Bronchial epithelial cell (primary cell): ENCODE results near the gene DIAPH3. TPM values are rescaled to one million over a fixed set of nuclear protein-coding genes. Genes with fewer than 3 reads are reported as not detected.
A peak's percentile ranks its signal among the peaks of the same experiment; 100 is the strongest.

Experiments used
- DNase-seq: peaks from one replicate; pipeline ENCODE4 v3.0.0-alpha.2; 2010; ENCODE audit warnings: low read depth
- FAIRE-seq: peaks from 2 replicates; lab custom pipeline; 2011; peaks lifted over from hg19 to GRCh38; lab: Jason Lieb, UNC
- H3K27me3 ChIP-seq: 2 replicates; pipeline ENCODE4 v1.5.1; 2011; ENCODE audit warnings: low read length; ENCODE audit not compliant: control insufficient read depth, insufficient read depth
- H3K36me3 ChIP-seq: 2 replicates; pipeline ENCODE4 v1.5.1; 2011; ENCODE audit warnings: low read length; ENCODE audit not compliant: control insufficient read depth, insufficient read depth
- H3K4me3 ChIP-seq: 2 replicates; pipeline ENCODE4 v1.5.1; 2011; ENCODE audit warnings: mild to moderate bottlenecking, low read depth, low read length, control low read depth
- CTCF ChIP-seq: IDR thresholded peaks from 2 replicates; pipeline ENCODE4 v1.5.1; 2011; ENCODE audit warnings: mild to moderate bottlenecking, moderate library complexity, low read length, control low read depth, inconsistent platforms; ENCODE audit not compliant: insufficient read depth, severe bottlenecking
- total RNA-seq: library from RNA; depleted of rRNA; stranded (reverse); fragments of >200 nt; gene quantifications from 2 replicates; pipeline ENCODE4 v1.2.1, GENCODE V29; 2014

Gene DIAPH3
- total RNA-seq, 1 donor from 2014 or later = 0.26 TPM

GRCh38 chr13:59746291-59746962, 417.3 kb downstream of the DIAPH3 start:
- no peak for TF ChIP-seq CTCF
- Histone ChIP-seq H3K36me3 (no peaks in the 10 kb centered on the region), H3K4me3 (no peak overlapping the region), H3K27me3 (no peaks in the 10 kb centered on the region)
- DNase-seq = peak; percentile 57
- FAIRE-seq = no peak

- Histone ChIP-seq H3K27me3 (no peaks in the 10 kb centered on the region), H3K4me3 (no peak overlapping the region), H3K36me3 (no peaks in the 10 kb centered on the region)
- DNase-seq (peak; percentile 49), FAIRE-seq (no peak)
- TF ChIP-seq CTCF = no peak
Observed at GRCh38 chr13:59745392-59745788, 418.3 kb downstream of the DIAPH3 start.

- no peak for TF ChIP-seq CTCF
- Histone ChIP-seq H3K27me3 (no peaks in the 10 kb centered on the region), H3K36me3 (no peaks in the 10 kb centered on the region), H3K4me3 (no peak overlapping the region)
- FAIRE-seq (no peak), DNase-seq (no peak)
Observed at GRCh38 chr13:59744747-59745391, 418.9 kb downstream of the DIAPH3 start.

- no peak for FAIRE-seq
- Histone ChIP-seq H3K4me3 (no peak overlapping the region), H3K36me3 (no peaks in the 10 kb centered on the region), H3K27me3 (no peaks in the 10 kb centered on the region)
- no peak for TF ChIP-seq CTCF
- DNase-seq = peak; percentile 30
Observed at GRCh38 chr13:59743195-59743594, 420.5 kb downstream of the DIAPH3 start.

- Histone ChIP-seq H3K36me3 (no peaks in the 10 kb centered on the region), H3K4me3 (no peak overlapping the region), H3K27me3 (no peaks in the 10 kb centered on the region)
- TF ChIP-seq CTCF = no peak
- DNase-seq (no peak), FAIRE-seq (no peak)
Observed at GRCh38 chr13:59742467-59742866, 421.3 kb downstream of the DIAPH3 start.
